Activated T-cell treated with anti-CD3 and anti-CD28 coated beads for 1 hour (primary cell): ENCODE results near the gene SNX15.

Source experiments
- DNase-seq: peaks from one replicate; pipeline ENCODE4 v3.0.0-alpha.2; 2020; ENCODE audit warnings: low read depth

The SNX15 gene

GRCh38 chr11:65057526-65057925 lies 30.3 kb downstream of the SNX15 start:
- no peak for DNase-seq

DNA sequence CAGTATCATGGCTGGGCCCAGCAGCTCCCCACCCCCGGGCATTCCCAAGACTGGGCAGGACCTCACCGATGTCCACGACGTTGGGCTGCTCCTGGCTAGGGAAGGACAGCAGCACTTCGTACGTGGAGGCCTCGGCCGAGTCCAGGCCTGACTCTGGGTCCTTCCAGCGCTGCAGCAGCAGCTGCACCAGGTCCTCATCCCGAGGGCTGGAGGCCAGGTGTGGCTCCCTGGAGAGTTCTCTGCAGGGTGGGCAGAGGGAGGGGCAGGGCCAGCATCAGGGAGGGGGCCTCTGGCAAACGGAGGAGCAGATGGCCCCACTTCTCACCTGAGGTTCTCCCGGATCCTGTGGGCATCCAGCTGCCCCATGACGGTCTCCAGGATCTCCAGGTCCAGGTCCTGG lies 30.8 kb downstream of the SNX15 start:
- no peak for DNase-seq

- no peak for DNase-seq
These were observed 31.3 kb downstream of the SNX15 start, which contains the start of gene NAALADL1 for GRCh38 chr11:65058419-65059054. Gene NAALADL1, minus strand, starts transcription at chr11:65058553. Its CDS starts 32 bp downstream, at chr11:65058521.

- DNase-seq: no peak
These were observed 32.3 kb downstream of the SNX15 start for GRCh38 chr11:65059523-65059922.

- no peak for DNase-seq
These were observed 33.0 kb downstream of the SNX15 start for GRCh38 chr11:65059959-65060824.

DNA sequence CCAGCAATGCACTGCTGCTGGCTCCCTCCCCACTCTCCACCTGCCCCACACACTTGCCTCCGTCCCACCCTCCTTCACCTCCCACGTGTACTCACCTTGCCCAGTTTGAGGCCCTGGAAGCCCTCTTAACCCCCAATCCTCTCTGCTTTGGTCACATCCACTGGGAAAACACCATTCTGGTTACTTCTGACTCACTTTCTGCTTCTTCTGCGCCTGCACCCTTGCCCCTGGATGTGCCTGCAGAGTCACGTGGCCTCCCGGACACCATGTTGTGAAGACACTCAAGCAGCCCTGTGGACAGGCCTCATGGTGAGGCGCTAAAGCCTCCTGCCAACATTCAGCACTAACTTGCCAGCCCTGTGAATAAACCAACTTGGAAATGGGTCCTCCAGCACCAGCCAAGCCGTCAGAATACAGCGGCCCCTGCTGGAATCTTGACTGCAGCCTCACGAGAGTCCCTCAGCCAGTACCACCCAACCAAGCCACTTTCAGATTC lies 33.7 kb downstream of the SNX15 start:
- no peak for DNase-seq

DNA sequence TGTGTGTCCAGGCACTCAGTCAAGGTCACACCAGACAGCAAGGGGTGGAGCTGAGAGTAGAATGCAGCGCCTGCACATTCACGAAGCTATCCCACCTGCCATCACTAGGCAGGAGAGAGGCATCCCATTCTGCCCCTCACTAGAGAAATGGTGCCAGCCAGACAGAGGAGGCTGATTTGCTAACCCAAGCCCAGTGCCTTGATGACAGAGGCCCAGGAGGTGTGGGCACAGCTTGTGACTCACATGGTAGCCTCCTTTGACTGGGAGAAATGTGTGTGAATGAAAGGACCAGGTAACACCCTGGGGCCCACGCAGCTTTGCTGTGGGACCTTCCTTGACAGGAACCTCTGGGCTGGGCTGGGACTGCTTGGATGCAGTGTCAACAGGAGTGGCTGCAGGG lies 36.3 kb downstream of the SNX15 start:
- no peak for DNase-seq

DNA sequence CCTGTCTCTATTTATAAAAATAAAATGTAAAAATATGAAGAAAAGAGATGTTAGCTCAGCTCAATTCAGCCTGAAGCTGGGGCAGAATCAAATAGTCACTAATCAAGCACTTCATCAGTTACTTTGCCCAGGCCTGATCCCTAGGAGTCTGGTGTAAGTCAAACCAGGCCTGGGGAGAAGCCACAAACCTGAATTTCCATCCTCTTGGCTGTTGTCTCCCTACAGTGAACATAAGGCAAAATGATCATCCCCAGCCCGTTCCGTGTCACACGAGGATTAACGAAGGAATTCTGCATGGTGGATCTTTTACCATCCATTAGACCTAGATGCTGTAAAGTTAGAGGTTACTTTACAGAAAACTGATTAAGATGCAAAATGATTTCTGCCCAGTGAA lies 37.6 kb downstream of the SNX15 start:
- no peak for DNase-seq

DNA sequence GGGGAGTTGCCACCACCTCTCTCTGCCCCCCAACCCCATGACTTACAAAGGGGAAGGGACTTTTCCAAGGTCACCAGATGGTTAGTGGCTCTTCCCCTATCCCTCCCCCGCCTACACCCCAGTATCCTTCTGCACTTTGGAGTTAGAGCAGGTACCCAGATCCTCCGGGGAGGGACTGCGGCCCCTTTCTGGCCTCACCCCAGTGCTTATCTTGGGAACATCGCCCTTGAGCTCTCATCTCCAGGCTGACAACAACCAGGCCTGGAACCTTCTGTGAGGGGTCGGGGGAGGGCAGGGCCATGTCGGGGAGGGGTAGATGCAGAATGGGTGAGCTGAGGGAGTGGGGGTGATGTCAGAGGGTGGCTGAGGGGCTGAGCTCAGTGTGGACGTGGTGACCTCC lies 38.6 kb downstream of the SNX15 start:
- no peak for DNase-seq

GRCh38 chr11:65066315-65066714 lies 39.1 kb downstream of the SNX15 start:
- DNase-seq: no peak

DNA sequence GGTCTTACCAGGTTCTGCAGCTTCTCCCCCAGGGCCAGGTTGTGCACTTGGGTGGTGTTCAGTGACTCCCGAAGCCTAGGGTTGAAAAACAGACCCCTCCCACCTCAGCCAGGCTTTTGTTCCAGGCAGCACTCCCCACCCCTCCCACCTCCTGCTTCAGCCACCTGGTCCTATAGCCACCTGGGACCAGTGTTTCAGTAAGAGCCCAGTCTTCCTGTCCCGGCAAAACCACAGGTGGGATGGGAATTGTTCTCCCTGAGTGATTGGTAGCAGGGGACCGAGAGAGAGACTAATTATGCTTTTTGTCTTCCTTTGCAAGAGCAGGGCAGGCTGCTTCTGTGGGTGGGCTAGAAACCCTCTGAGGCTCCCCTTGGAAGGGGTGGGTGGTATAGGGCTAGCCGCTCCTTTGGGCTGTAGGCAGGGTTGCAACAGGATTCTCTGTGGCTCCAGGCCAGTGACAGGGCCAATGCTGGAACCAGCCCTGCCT lies 39.6 kb downstream of the SNX15 start:
- DNase-seq: no peak

DNA sequence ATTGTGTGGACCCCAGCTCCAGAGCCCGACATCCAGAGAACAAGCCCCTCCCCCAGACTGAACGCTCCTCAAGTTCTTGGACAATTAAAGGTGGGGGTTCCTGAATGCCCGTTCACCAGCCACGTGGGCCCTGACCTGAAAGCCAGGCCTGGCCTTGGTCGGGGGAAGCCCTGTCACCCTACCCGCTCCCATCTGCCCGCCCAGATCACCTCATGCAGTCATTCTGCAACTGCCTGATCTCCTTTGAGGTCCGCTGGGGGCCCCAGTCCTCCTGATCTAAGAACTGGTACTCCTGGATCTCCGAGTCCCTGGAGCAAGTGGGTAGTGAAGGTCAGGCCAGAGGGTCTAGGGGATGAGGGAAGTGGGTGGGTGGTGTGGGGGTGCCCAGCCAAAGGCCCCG lies 40.2 kb downstream of the SNX15 start:
- DNase-seq: no peak

DNA sequence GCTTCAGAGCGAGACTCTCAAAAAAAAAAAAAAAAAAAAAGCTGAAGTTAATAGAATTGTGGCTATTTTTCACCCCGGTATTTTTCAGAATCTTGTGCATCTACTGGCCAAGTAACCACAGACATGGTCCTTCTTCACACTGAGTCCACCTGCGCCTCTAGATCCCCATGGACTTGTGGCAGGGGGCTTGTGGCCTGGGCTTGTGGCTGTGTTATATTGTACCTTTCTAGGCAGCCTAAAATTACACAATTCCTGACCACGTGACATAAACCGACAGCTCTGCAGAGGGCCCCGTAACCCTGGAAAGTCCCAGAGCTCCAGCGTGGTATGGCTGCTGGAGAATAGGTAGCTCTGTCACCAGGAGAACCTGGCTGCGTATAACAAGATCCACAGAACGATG lies 42.0 kb downstream of the SNX15 start:
- DNase-seq: no peak

- no peak for DNase-seq
These were observed 44.8 kb downstream of the SNX15 start for GRCh38 chr11:65071907-65072630.

- no peak for DNase-seq
These were observed 45.4 kb downstream of the SNX15 start for GRCh38 chr11:65072631-65072966.

- no peak for DNase-seq
These were observed 50.2 kb downstream of the SNX15 start for GRCh38 chr11:65077451-65077850.

GRCh38 chr11:65078151-65078550 lies 50.9 kb downstream of the SNX15 start:
- peak; percentile 68 for DNase-seq

DNA sequence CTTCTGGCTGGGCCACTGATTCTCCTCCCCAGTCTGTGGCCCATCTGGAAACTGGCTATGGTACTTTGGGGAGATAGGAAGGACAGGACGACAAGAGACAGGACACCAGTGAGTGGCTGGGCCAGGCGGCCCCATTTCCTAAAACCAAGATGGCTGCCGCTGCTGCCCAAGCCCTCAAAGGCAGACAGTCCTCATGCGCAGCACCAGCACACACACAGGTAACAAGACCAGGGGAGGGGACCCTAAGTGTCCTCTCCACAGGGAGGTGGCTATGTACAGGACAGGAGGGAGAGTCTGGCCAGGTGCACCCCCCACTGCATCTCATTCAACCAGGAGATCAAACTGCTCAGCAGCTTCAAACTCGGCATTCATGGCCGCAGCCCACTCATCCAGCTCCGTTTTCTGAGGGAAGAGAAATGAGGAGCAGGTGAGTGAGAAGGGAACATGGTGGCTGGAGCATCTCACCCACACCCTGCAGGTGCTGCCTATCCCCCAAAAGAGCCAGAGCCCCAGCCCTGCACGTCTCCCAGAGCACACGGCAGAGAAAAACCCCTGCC lies 51.6 kb downstream of the SNX15 start:
- no peak for DNase-seq

GRCh38 chr11:65083134-65083833 lies 56.0 kb downstream of the SNX15 start:
- no peak for DNase-seq

DNA sequence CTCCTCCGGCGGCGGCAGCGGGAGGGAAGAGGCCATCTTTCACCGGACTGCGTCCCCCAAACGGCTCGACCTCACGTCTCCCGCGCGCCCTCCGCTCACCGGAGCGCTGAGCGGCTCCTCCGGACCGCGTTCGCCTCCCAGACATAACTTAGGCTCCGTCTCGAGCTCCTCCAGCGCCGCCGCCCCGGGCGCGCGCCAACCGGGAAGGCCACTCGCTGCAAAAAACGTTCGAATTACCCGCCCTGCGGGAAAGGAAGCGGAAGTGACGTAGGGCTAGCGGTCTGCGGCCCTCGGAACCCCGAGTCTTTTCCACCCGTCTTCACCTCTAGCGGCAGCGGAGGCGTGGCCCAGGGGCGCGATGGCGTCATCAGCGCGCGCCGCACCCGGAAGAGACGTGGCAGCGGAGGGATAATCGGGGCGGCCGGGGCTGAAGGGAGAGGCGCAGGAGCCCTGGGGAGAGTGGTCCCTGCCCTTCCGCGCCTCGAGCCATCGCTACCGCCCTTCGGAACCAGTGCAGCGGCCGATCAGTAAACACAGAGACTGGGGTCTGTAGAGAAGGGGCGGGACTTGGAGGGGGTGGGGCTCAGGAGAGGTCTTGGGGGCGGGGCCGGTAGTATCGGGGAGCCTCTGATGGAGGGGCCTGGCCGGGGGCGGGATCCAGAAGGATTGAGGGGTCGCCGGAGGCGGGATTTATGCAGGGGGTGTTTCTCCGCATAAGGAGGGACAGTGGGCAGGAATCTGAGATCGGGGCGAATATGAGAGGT lies 56.8 kb downstream of the SNX15 start, which contains the start of the genes CDCA5 and ZFPL1:
Gene CDCA5, minus strand, starts transcription at position 207 of the 764 bp plus-strand sequence. Its CDS starts 62 bp downstream, at position 145.
Gene ZFPL1, plus strand, starts transcription at position 389 of the 764 bp plus-strand sequence. CDS start 477 bp downstream, outside the sequence.
- DNase-seq: peak; percentile 93
